BE2C (cell line): Measurements from ENCODE around the gene PCSK5.

Experiments
- DNase-seq: peaks from one replicate; pipeline ENCODE4 v3.0.0-alpha.2; 2020
- H3K27me3 ChIP-seq: fragments of 250-450 bp; sonication (Bioruptor Pico); 2 replicates; pipeline ENCODE4 v1.5.1; 2020; ENCODE audit warnings: mild to moderate bottlenecking
- H3K36me3 ChIP-seq: fragments of 250-450 bp; sonication (Bioruptor Pico); 2 replicates; pipeline ENCODE4 v1.5.1; 2020; ENCODE audit warnings: mild to moderate bottlenecking
- H3K4me1 ChIP-seq: fragments of 250-450 bp; sonication (Bioruptor Pico); 2 replicates; pipeline ENCODE4 v1.5.1; 2020
- H3K4me3 ChIP-seq: 2 replicates; pipeline ENCODE4 v1.5.1; 2011; ENCODE audit warnings: low read depth, low read length
- H3K9me3 ChIP-seq: fragments of 250-450 bp; sonication (Bioruptor Pico); 2 replicates; pipeline ENCODE4 v1.5.1; 2020
- CTCF ChIP-seq: IDR thresholded peaks from 2 replicates; pipeline ENCODE4 v1.5.1; 2012; ENCODE audit warnings: mild to moderate bottlenecking, low read depth, low read length

The PCSK5 gene

DNA sequence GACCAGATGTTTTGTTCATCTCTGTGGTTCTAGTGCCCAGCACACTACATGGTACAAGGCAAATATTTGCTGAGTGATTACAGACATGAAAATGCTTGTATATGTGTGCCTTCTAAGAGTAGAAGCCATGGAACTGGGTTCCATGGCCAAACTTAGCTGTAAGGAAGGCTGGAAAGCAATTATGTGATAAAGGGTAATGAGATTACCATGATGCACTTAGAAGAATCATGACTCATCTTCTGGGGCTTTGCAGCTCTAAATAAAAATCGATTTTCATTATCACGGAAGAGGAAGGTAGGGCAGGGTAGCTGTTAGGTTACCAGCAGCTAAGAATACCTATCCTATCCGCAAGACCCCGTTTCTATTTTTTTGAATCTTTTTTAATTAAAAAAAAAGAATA, 475.8 kb downstream of the PCSK5 start:
- no peak overlapping the region for H3K4me3 ChIP-seq
- peak; percentile 37 for DNase-seq
- TF ChIP-seq CTCF = no peak
- H3K36me3 ChIP-seq = no peaks in the 10 kb centered on the region
- H3K4me1 ChIP-seq = peaks cover 64% of the 10 kb centered on the region
- H3K9me3 ChIP-seq = no peaks in the 10 kb centered on the region
- H3K27me3 ChIP-seq = no peaks in the 10 kb centered on the region

DNA sequence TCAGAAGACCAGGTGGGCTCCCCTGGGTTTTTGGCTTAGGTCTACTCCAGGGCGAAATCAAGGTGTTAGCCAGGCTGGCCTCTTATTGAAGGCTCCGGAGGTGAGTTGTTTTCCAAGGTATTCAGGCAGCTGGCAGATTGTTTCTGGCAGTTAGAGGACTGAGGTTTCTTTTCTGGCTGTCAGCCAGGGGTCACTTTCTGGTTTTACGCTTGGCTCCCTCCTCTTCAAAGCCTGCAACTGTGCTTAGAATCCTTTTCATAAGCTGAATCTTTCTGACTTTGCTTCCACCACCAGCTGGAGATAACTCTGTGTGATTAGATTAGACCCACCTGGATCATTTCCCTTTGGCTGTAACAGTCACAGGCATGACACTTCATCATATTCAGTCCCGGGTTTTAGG, 479.1 kb downstream of the PCSK5 start:
- TF ChIP-seq CTCF = no peak
- Histone ChIP-seq H3K4me1 (peaks cover 34% of the 10 kb centered on the region), H3K27me3 (no peaks in the 10 kb centered on the region), H3K36me3 (no peaks in the 10 kb centered on the region), H3K4me3 (no peak overlapping the region), H3K9me3 (no peaks in the 10 kb centered on the region)
- DNase-seq = peak; percentile 91

DNA sequence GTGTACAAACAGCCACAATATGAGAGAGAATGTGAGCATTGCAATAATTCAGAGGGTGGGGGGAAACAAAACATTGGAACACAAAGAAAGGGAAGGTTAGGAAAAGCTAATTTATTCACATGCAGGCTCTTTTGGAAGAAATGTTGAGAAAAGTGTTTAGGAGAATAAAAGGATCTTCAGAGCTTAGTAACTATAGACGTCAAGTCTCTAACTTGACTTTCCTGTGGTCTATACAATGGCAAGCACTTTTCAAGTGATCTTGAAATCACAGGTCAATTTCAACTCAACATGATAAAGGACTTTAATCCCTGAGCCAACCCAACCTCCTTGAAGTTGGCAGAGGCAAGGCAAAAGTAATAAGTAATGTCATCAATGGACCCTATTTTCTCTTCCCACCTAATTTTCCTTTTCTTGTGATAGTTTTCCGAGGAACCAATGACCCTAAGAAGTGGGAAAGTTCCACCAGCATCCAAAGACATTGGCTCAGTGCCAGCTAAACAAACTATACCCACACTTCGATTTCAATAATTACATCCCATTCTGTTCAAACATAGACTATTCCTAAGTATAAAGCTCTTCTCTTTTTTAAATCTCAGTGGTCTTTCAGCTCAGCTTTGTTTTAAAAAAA, 480.0 kb downstream of the PCSK5 start:
- no peak for DNase-seq
- H3K36me3 ChIP-seq = no peaks in the 10 kb centered on the region
- no peak overlapping the region for H3K4me3 ChIP-seq
- peaks cover 25% of the 10 kb centered on the region for H3K4me1 ChIP-seq
- TF ChIP-seq CTCF = no peak
- H3K9me3 ChIP-seq = no peaks in the 10 kb centered on the region
- H3K27me3 ChIP-seq = no peaks in the 10 kb centered on the region

DNA sequence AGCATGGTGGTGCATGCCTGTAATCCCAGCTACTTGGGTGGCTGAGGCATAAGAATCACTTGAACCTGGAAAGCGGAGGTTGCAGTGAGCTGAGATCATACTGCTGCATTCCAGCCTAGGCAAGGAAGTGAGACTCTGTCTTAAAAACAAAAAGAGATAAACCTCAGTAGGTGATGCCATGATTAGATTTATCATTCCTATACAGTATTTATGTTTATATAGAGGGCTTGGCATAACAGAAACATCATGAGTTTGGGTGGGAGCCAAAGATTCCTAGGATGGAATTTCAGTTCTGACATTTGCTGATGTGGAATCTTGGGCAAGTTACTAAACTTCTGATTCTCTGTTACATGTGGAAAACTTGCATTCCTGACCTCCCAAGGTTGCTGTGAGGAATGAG, 481.4 kb downstream of the PCSK5 start:
- TF ChIP-seq CTCF = no peak
- no peak overlapping the region for H3K4me3 ChIP-seq
- H3K4me1 ChIP-seq = peaks cover 25% of the 10 kb centered on the region
- H3K36me3 ChIP-seq = no peaks in the 10 kb centered on the region
- H3K27me3 ChIP-seq = no peaks in the 10 kb centered on the region
- no peaks in the 10 kb centered on the region for H3K9me3 ChIP-seq
- no peak for DNase-seq

DNA sequence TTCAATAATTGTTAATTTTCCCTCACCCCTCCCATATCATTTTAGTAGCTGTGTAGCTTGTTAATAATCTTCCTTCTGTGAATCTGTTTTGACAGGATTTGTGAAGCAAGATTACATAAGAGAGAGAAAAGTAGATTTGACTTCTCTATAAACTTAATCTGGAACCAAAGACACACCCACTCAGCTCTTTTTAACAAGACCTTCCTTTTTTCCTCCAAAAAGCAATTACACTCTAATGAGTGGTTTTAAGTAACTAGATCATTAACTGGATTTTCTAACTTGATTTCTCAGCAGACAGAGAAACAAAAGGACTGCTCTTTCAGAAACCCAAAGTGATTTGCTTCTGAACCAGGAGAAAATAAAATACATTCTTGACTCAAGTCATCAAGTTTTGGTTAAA, 481.9 kb downstream of the PCSK5 start:
- no peak for DNase-seq
- Histone ChIP-seq H3K9me3 (no peaks in the 10 kb centered on the region), H3K4me3 (no peak overlapping the region), H3K36me3 (no peaks in the 10 kb centered on the region), H3K27me3 (no peaks in the 10 kb centered on the region), H3K4me1 (peaks cover 23% of the 10 kb centered on the region)
- no peak for TF ChIP-seq CTCF

DNA sequence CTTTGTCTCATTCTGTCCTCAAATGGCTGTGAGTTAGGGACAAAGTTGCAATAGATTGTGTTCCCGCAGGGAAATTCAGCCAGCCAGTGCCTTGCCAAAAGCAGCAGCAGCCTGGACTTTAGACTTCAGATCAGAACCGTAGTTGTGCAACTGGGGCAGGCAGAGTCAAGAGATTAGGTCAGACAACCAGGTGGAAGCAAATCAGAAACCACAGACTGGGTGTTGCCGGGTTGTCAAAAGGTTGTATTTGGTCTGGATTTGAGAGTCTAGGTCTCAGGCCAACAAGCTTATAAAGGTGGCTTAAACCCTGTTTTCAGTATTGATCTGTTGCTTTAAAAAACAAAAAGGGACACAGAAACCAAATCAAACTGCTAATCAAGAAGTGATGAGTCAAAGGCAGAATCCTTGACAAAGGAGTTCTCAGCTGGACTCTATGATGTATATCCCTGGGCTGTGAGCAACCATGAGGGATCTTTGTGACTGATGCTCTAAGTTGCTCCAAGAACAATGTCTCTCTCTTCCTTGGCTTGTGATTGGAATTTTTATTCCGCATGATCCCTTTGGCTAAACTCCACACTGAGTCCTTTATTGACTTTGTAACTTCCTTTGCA, 482.8 kb downstream of the PCSK5 start:
- Histone ChIP-seq H3K27me3 (no peaks in the 10 kb centered on the region), H3K36me3 (no peaks in the 10 kb centered on the region), H3K4me3 (no peak overlapping the region), H3K4me1 (peaks cover 23% of the 10 kb centered on the region), H3K9me3 (no peaks in the 10 kb centered on the region)
- DNase-seq = no peak
- TF ChIP-seq CTCF = no peak
